Measurements from ENCODE around the gene LMF2. TPM values are rescaled to one million over a fixed set of nuclear protein-coding genes. Genes with fewer than 3 reads are reported as not detected.

LMF2 gene
- total RNA-seq, 3 donors from 2014 or later: 57.8 to 66.4 (median 60.7) TPM

DNA sequence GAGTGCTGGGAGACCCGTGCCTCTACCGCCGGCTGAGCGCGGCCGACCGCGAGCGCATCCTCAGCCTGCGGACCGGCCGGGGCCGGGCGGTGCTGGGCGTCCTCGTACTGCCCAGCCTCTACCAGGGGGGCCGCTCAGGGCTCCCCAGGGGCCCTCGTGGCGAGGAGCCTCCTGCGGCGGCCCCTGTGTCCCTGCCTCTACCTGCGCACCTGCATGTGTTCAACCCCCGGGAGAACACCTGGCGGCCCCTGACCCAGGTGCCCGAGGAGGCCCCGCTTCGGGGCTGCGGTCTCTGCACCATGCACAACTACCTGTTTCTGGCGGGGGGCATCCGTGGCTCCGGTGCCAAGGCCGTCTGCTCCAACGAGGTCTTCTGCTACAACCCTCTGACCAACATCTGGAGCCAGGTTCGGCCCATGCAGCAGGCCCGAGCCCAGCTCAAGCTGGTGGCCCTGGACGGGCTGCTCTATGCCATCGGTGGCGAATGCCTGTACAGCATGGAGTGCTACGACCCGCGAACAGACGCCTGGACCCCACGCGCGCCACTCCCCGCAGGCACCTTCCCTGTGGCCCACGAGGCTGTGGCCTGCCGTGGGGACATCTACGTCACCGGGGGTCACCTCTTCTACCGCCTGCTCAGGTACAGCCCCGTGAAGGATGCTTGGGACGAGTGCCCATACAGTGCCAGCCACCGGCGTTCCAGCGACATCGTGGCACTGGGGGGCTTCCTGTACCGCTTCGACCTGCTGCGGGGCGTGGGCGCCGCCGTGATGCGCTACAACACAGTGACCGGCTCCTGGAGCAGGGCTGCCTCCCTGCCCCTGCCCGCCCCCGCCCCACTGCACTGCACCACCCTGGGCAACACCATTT lies 41.7 kb upstream of the LMF2 start:
- Histone ChIP-seq H3K9me3 (no peaks in the 10 kb centered on the region), H3K4me3 (no peak overlapping the region), H3K4me1 (ENCODE audit: low read depth) (peaks cover 7% of the 10 kb centered on the region), H3K36me3 (ENCODE audit: low read depth) (no peaks in the 10 kb centered on the region)
- DNase-seq: peak in 2 of 3 donors; percentile 27 to 63
- ATAC-seq: peak; percentile 4
- TF ChIP-seq, protein P1, sequence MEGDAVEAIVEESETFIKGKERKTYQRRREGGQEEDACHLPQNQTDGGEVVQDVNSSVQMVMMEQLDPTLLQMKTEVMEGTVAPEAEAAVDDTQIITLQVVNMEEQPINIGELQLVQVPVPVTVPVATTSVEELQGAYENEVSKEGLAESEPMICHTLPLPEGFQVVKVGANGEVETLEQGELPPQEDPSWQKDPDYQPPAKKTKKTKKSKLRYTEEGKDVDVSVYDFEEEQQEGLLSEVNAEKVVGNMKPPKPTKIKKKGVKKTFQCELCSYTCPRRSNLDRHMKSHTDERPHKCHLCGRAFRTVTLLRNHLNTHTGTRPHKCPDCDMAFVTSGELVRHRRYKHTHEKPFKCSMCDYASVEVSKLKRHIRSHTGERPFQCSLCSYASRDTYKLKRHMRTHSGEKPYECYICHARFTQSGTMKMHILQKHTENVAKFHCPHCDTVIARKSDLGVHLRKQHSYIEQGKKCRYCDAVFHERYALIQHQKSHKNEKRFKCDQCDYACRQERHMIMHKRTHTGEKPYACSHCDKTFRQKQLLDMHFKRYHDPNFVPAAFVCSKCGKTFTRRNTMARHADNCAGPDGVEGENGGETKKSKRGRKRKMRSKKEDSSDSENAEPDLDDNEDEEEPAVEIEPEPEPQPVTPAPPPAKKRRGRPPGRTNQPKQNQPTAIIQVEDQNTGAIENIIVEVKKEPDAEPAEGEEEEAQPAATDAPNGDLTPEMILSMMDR (IDR thresholded peaks at IDR 0.05): no peak
- intact Hi-C loops (cut with DNase I, micrococcal nuclease): no loop called here

GRCh38 chr22:50548040-50548920 lies 40.8 kb upstream of the LMF2 start:
- Histone ChIP-seq H3K4me1 (ENCODE audit: low read depth) (peaks cover 7% of the 10 kb centered on the region), H3K9me3 (no peaks in the 10 kb centered on the region), H3K4me3 (no peak overlapping the region), H3K36me3 (ENCODE audit: low read depth) (no peaks in the 10 kb centered on the region)
- TF ChIP-seq, protein P1 (IDR thresholded peaks at IDR 0.05): no peak
- ATAC-seq (peak; percentile 34), DNase-seq (peak in 2 of 3 donors; percentile 59 to 74)
- intact Hi-C loops (cut with DNase I, micrococcal nuclease): no loop called here

DNA sequence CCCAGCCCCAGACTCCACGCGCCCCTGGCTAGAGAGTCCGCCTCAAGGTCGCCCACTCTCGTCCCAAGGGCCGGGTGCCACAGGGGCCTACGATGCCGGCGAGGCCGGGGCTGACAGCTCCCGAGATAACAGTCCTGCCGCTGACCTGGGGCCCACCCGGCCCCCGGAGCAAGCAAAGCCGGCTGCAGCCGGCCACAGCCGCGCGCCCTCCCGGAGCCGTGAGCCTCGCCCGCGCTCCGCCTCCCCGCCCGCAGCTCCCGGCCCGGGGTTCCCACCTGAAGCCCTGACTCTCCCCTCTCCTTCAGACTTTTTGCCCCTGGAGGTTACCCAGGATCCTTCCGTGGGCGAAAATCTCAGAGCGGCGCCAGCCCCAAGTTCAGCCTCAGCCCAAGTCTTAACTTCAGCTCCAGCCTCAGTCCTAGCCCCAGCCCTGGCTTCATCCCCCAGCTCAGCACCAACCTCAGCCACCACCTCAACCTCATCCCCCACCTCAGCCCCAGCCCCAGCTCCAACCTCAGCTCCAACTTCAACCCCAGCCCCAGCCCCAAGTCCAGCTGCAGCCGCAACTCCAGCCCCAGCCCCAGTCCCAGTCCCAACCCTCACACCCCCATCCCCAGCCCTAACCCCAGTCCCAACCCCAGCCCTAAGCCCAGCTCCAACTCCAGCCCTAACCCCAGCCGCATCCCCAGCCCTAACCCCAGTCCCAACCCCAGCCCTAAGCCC lies 39.9 kb upstream of the LMF2 start:
- TF ChIP-seq, protein P1 (IDR thresholded peaks at IDR 0.05): no peak
- H3K4me1 ChIP-seq (ENCODE audit: low read depth): peaks cover 7% of the 10 kb centered on the region
- H3K9me3 ChIP-seq: no peaks in the 10 kb centered on the region
- no peaks in the 10 kb centered on the region for H3K36me3 ChIP-seq (ENCODE audit: low read depth)
- intact Hi-C loops (cut with DNase I, micrococcal nuclease): no loop called here
- H3K4me3 ChIP-seq: no peak overlapping the region
- peak in 2 of 3 donors; percentile 28 to 57 for DNase-seq
- ATAC-seq: no peak

GRCh38 chr22:50546326-50547262 lies 39.1 kb upstream of the LMF2 start:
- intact Hi-C loops (cut with DNase I, micrococcal nuclease): no loop called here
- ATAC-seq (no peak), DNase-seq (peak in 1 of 3 donors; percentile 35)
- H3K4me3 ChIP-seq: no peak overlapping the region
- peaks cover 7% of the 10 kb centered on the region for H3K4me1 ChIP-seq (ENCODE audit: low read depth)
- no peaks in the 10 kb centered on the region for H3K36me3 ChIP-seq (ENCODE audit: low read depth)
- no peaks in the 10 kb centered on the region for H3K9me3 ChIP-seq
- TF ChIP-seq, protein P1 (IDR thresholded peaks at IDR 0.05): no peak
